Stimulated activated CD4-positive, alpha-beta T cell treated with anti-CD3 and anti-CD28 coated beads, Interleukin-2, amount 100 ng/mL, for 4 hours (primary cell): ENCODE measurements around the gene ADGRL1.
A peak's percentile ranks its signal among the peaks of the same experiment; 100 is the strongest.
"Not testable (repeated sequence)": the region's sequence is repeated elsewhere in the genome, so short reads cannot be mapped to it uniquely, and the experiment has no call there.

ENCODE experiments used
- DNase-seq: peaks from one replicate; pipeline ENCODE4 v3.0.0-alpha.2; 2020; ENCODE audit warnings: low read depth

ADGRL1 gene

GRCh38 chr19:14160017-14160703 is 45.8 kb downstream of the ADGRL1 start:
- DNase-seq, result no peak

- no peak for DNase-seq
These were observed 46.9 kb downstream of the ADGRL1 start for GRCh38 chr19:14159059-14159458.

GRCh38 chr19:14158276-14159023 is 47.5 kb downstream of the ADGRL1 start:
- DNase-seq, result no peak

GRCh38 chr19:14156971-14157717 is 48.8 kb downstream of the ADGRL1 start:
- DNase-seq, result no peak

GRCh38 chr19:14156122-14156521 is 49.8 kb downstream of the ADGRL1 start:
- DNase-seq, result no peak

GRCh38 chr19:14155371-14155770 is 50.6 kb downstream of the ADGRL1 start:
- no peak for DNase-seq

- DNase-seq, result no peak
These were observed 53.3 kb downstream of the ADGRL1 start for GRCh38 chr19:14152713-14153112.

GRCh38 chr19:14150770-14151661 is 55.0 kb downstream of the ADGRL1 start:
- DNase-seq, result no peak

GRCh38 chr19:14150041-14150769 is 55.8 kb downstream of the ADGRL1 start:
- no peak for DNase-seq

GRCh38 chr19:14149509-14149994 is 56.4 kb downstream of the ADGRL1 start:
- no peak for DNase-seq

GRCh38 chr19:14148751-14149410 is 57.1 kb downstream of the ADGRL1 start:
- DNase-seq, result no peak

- DNase-seq, result peak; percentile 31
These were observed 58.0 kb downstream of the ADGRL1 start for GRCh38 chr19:14147797-14148605.

- DNase-seq, result no peak
These were observed 59.2 kb downstream of the ADGRL1 start for GRCh38 chr19:14146789-14147216.

- not testable (repeated sequence) for DNase-seq
These were observed 59.8 kb downstream of the ADGRL1 start for GRCh38 chr19:14146169-14146568.

- DNase-seq, result no peak
These were observed 60.6 kb downstream of the ADGRL1 start for GRCh38 chr19:14145381-14145780.

- no peak for DNase-seq
These were observed 63.4 kb downstream of the ADGRL1 start for GRCh38 chr19:14142262-14143190.

GRCh38 chr19:14141041-14141440 is 64.9 kb downstream of the ADGRL1 start:
- peak; percentile 35 for DNase-seq

GRCh38 chr19:14139944-14140343 is 66.0 kb downstream of the ADGRL1 start:
- DNase-seq, result no peak
